NCI-H1930 (cell line): Measurements from ENCODE around the gene PI4K2B.
"Not testable (repeated sequence)": the region's sequence is repeated elsewhere in the genome, so short reads cannot be mapped to it uniquely, and the experiment has no call there.

Experiments used
- DNase-seq, 2 experiments: peaks; one replicate each; lab custom pipeline; 2025; lab: John Stamatoyannopoulos, UW

PI4K2B gene

GRCh38 chr4:25233737-25234389 is at the start of gene PI4K2B:
TSS of gene PI4K2B (plus strand) at chr4:25234033. CDS start at chr4:25234164, 131 bp downstream.
- DNase-seq = peak; percentile 82 to 93

- DNase-seq = no peak
These were observed 49.8 kb upstream of the PI4K2B start for GRCh38 chr4:25184056-25184455.

- DNase-seq = no peak
These were observed 43.4 kb upstream of the PI4K2B start for GRCh38 chr4:25190407-25190806.

- DNase-seq = no peak
These were observed 35.1 kb upstream of the PI4K2B start for GRCh38 chr4:25198713-25199112.

GRCh38 chr4:25207997-25208396 is 25.8 kb upstream of the PI4K2B start:
- no peak for DNase-seq

GRCh38 chr4:25209702-25210101 is 24.1 kb upstream of the PI4K2B start:
- no peak for DNase-seq

- no peak for DNase-seq
These were observed 22.1 kb upstream of the PI4K2B start for GRCh38 chr4:25211721-25212120.

GRCh38 chr4:25212822-25213221 is 21.0 kb upstream of the PI4K2B start:
- no peak for DNase-seq

GRCh38 chr4:25213347-25213979 is 20.4 kb upstream of the PI4K2B start:
- no peak for DNase-seq

- DNase-seq = not testable (repeated sequence)
These were observed 19.1 kb upstream of the PI4K2B start for GRCh38 chr4:25214750-25215149.

GRCh38 chr4:25215511-25215910 is 18.3 kb upstream of the PI4K2B start:
- no peak for DNase-seq

- no peak for DNase-seq
These were observed 12.5 kb upstream of the PI4K2B start for GRCh38 chr4:25221377-25221776.

- peak in 1 of 2 experiments; percentile 13 for DNase-seq
These were observed 9.9 kb upstream of the PI4K2B start for GRCh38 chr4:25223802-25224375.

- DNase-seq = no peak
These were observed 4.0 kb upstream of the PI4K2B start for GRCh38 chr4:25229804-25230203.

- no peak for DNase-seq
These were observed 639 bp upstream of the PI4K2B start for GRCh38 chr4:25233194-25233593.

- DNase-seq = peak in 1 of 2 experiments; percentile 29
These were observed 847 bp downstream of the PI4K2B start for GRCh38 chr4:25234390-25235370.

- peak in 1 of 2 experiments; percentile 13 for DNase-seq
These were observed 1.6 kb downstream of the PI4K2B start for GRCh38 chr4:25235401-25235800.

GRCh38 chr4:25236030-25236429 is 2.2 kb downstream of the PI4K2B start:
- DNase-seq = not testable (repeated sequence)

- DNase-seq = no peak
These were observed 3.1 kb downstream of the PI4K2B start for GRCh38 chr4:25236971-25237370.

- no peak for DNase-seq
These were observed 4.2 kb downstream of the PI4K2B start for GRCh38 chr4:25238052-25238451.

GRCh38 chr4:25239528-25239927 is 5.7 kb downstream of the PI4K2B start:
- DNase-seq = not testable (repeated sequence)

GRCh38 chr4:25240754-25241210 is 6.9 kb downstream of the PI4K2B start:
- DNase-seq = not testable (repeated sequence)
